Measurements from ENCODE around the gene IGFBP2. TPM values are rescaled to one million over a fixed set of nuclear protein-coding genes. Genes with fewer than 3 reads are reported as not detected.

The IGFBP2 gene
- total and polyA plus RNA-seq, 2 of the 13 experiments (the other 11 are each of a cell fraction or from before 2014, with no cell fraction given) = 2.0 to 5.8 TPM

DNA sequence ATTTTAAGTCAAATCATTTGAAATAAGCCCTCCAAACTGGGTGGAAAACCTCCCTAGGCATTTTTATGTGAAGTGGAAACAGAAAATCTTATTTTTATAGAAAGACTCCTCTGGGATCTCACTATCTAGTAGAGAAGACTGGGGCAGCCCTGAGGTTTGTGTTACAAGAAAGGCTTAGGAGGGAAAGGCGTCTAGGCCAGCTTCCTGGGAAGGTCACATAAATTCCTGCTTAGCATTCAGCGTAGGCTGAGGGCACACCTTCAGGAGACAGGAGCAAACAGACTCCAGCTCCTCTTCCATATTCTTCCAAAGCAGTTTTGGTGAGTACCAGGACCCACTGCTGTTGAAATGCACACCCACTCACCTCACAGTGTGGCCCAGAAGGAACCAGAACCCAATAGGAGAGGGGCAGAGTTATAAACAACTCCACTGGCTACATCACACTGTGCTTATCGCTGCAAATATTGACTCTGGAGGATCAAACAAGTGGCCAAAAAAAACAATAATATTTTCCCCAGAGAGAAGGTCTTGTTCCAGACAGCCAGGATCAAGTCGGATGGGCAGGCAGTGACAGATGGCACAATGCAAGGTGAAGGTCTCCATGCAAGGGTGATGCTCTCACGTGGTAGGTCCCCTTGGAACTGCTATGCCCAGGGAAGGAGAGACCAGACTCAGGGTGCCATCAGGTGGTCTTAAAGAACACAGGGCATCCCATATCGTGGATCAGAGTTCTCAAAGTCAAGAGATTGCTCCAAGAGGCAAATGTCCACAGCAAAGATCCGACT, 17.7 kb upstream of the IGFBP2 start (continued):
- TF ChIP-seq, protein P1, sequence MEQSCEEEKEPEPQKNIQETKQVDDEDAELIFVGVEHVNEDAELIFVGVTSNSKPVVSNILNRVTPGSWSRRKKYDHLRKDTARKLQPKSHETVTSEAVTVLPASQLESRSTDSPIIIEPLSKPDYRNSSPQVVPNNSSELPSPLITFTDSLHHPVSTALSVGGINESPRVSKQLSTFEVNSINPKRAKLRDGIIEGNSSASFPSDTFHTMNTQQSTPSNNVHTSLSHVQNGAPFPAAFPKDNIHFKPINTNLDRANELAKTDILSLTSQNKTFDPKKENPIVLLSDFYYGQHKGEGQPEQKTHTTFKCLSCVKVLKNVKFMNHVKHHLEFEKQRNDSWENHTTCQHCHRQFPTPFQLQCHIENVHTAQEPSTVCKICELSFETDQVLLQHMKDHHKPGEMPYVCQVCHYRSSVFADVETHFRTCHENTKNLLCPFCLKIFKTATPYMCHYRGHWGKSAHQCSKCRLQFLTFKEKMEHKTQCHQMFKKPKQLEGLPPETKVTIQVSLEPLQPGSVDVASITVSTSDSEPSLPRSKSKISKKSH (CRISPR knock-in tag; IDR thresholded peaks at IDR 0.05; ENCODE audit: borderline replicate concordance) = no peak
- TF ChIP-seq, protein P2, sequence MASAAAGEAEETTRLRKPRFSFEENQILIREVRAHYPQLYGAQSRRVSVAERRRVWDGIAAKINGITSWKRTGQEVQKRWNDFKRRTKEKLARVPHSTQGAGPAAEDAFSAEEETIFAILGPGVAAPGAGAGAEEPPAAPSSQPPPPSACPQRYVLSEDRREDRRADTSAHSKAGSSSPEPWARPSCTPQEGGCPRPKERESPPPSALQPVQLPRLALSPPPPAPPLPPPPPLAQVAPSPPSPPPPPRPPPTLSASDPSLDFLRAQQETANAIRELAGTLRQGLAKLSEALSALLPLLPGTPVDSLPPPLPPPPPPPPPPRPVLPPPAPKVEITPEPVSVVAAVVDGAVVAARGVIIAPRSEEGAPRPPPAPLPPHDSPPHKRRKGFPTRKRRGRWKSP (CRISPR knock-in tag; IDR thresholded peaks at IDR 0.05) = no peak
- TF ChIP-seq, protein P3, sequence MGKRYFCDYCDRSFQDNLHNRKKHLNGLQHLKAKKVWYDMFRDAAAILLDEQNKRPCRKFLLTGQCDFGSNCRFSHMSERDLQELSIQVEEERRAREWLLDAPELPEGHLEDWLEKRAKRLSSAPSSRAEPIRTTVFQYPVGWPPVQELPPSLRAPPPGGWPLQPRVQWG (CRISPR knock-in tag; IDR thresholded peaks at IDR 0.05; ENCODE audit: borderline replicate concordance, low read depth) = no peak
- TF ChIP-seq HOXA3 (CRISPR knock-in tag; IDR thresholded peaks at IDR 0.05) (no peak), ZNF670 (CRISPR knock-in tag; IDR thresholded peaks at IDR 0.05; ENCODE audit: borderline replicate concordance) (no peak; the same call in 1 of the 2 replicates), ZNF788 (CRISPR knock-in tag; IDR thresholded peaks at IDR 0.05; ENCODE audit: borderline replicate concordance) (peak; percentile 77; the same call in 1 of the 2 replicates), ZSCAN12 (CRISPR knock-in tag; IDR thresholded peaks at IDR 0.05) (no peak), MXD4 (CRISPR knock-in tag; IDR thresholded peaks at IDR 0.05) (no peak), FOSL1 (CRISPR knock-in tag; IDR thresholded peaks at IDR 0.05; ENCODE audit: borderline replicate concordance) (no peak), CEBPG (CRISPR knock-in tag; IDR thresholded peaks at IDR 0.05) (peak; percentile 15; the same call in 1 of the 2 replicates), HDAC1 (CRISPR knock-in tag; IDR thresholded peaks at IDR 0.05) (peak; percentile 71), TOPORS (CRISPR knock-in tag; IDR thresholded peaks at IDR 0.05) (no peak), RNF2 (conservative IDR thresholded peaks at IDR 0.05; ENCODE audit: low read depth) (no peak), SOX6 (IDR thresholded peaks at IDR 0.05) (no peak), SOX6 (CRISPR knock-in tag; IDR thresholded peaks at IDR 0.05) (peak; percentile 90)
- TF ChIP-seq, protein P4, sequence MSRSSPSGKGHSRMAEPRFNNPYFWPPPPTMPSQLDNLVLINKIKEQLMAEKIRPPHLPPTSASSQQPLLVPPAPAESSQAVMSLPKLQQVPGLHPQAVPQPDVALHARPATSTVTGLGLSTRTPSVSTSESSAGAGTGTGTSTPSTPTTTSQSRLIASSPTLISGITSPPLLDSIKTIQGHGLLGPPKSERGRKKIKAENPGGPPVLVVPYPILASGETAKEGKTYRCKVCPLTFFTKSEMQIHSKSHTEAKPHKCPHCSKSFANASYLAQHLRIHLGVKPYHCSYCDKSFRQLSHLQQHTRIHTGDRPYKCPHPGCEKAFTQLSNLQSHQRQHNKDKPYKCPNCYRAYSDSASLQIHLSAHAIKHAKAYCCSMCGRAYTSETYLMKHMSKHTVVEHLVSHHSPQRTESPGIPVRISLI (CRISPR knock-in tag; IDR thresholded peaks at IDR 0.05; ENCODE audit: borderline replicate concordance) = 0 out of 2 replicates have a peak, but pooled peaks have one; percentile 60
- TF ChIP-seq, protein P5, sequence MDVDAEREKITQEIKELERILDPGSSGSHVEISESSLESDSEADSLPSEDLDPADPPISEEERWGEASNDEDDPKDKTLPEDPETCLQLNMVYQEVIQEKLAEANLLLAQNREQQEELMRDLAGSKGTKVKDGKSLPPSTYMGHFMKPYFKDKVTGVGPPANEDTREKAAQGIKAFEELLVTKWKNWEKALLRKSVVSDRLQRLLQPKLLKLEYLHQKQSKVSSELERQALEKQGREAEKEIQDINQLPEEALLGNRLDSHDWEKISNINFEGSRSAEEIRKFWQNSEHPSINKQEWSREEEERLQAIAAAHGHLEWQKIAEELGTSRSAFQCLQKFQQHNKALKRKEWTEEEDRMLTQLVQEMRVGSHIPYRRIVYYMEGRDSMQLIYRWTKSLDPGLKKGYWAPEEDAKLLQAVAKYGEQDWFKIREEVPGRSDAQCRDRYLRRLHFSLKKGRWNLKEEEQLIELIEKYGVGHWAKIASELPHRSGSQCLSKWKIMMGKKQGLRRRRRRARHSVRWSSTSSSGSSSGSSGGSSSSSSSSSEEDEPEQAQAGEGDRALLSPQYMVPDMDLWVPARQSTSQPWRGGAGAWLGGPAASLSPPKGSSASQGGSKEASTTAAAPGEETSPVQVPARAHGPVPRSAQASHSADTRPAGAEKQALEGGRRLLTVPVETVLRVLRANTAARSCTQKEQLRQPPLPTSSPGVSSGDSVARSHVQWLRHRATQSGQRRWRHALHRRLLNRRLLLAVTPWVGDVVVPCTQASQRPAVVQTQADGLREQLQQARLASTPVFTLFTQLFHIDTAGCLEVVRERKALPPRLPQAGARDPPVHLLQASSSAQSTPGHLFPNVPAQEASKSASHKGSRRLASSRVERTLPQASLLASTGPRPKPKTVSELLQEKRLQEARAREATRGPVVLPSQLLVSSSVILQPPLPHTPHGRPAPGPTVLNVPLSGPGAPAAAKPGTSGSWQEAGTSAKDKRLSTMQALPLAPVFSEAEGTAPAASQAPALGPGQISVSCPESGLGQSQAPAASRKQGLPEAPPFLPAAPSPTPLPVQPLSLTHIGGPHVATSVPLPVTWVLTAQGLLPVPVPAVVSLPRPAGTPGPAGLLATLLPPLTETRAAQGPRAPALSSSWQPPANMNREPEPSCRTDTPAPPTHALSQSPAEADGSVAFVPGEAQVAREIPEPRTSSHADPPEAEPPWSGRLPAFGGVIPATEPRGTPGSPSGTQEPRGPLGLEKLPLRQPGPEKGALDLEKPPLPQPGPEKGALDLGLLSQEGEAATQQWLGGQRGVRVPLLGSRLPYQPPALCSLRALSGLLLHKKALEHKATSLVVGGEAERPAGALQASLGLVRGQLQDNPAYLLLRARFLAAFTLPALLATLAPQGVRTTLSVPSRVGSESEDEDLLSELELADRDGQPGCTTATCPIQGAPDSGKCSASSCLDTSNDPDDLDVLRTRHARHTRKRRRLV (CRISPR knock-in tag; IDR thresholded peaks at IDR 0.05) = no peak
- TF ChIP-seq, protein P6, sequence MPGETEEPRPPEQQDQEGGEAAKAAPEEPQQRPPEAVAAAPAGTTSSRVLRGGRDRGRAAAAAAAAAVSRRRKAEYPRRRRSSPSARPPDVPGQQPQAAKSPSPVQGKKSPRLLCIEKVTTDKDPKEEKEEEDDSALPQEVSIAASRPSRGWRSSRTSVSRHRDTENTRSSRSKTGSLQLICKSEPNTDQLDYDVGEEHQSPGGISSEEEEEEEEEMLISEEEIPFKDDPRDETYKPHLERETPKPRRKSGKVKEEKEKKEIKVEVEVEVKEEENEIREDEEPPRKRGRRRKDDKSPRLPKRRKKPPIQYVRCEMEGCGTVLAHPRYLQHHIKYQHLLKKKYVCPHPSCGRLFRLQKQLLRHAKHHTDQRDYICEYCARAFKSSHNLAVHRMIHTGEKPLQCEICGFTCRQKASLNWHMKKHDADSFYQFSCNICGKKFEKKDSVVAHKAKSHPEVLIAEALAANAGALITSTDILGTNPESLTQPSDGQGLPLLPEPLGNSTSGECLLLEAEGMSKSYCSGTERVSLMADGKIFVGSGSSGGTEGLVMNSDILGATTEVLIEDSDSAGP (CRISPR knock-in tag; IDR thresholded peaks at IDR 0.05; ENCODE audit: borderline replicate concordance) = no peak
